ENCODE measurements around the gene RTEL1. TPM values are rescaled to one million over a fixed set of nuclear protein-coding genes. Genes with fewer than 3 reads are reported as not detected.
"Not testable (repeated sequence)": the region's sequence is repeated elsewhere in the genome, so short reads cannot be mapped to it uniquely, and the experiment has no call there.

The RTEL1 gene
- total RNA-seq, 1 experiment from 2014 or later: 17.8 TPM

DNA sequence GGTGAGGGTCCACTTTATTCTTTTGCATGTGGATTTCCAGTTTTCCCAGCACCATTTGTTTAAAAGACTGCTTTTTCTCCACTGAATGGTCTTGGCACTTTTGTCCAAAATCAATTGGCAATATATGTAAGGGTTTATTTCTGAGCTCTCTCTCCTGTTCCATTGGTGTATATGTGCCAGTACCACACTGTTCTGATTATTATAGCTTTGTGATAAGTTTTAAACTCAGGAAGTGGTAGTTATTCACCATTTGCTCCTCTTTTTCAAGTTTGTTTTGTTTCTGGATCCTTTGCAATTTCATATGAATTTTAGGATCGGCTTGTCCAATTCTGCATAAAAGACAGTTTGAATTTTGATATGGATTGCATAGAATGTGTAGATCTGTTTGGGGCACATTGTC lies 54.1 kb downstream of the RTEL1 start:
- no peak for DNase-seq (ENCODE audit: low spot score)

DNA sequence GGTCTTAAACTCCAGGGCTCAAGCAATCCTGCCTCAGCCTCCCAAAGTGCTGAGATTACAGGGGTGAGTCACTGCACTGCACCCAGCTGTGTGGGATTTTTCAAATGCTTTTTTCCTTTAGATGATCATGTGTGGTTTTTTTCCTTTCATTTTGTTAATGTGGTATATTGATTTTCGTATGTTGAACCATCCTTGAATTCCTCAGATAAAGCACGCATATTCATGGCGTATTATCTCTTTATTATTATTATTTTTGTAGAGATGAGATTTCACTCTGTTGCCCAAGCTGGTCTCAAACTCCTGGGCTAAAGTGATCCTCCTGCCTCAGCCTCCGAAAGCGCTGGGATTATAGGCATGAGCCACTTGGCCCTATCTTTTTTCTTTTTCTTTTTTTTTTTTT lies 56.7 kb downstream of the RTEL1 start:
- DNase-seq (ENCODE audit: low spot score): no peak

DNA sequence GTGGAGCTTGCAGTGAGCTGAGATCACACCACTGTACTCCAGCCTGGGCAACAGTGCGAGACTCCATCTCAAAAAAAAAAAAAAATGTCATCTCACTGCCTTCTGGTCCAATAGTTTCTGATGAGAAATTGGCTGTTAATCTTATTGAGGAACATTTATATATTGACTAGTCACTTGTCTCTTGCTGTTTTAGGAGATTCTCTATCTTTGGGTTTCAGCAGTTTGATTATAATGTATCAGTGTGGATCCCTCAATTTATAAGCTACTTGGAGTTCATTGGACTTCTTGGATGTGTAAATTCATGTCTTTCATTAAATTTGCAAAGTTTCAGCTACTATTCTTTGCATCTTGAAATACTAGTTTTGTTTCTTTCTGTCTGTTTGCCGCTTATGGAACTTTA lies 60.9 kb downstream of the RTEL1 start:
- DNase-seq (ENCODE audit: low spot score): no peak

DNA sequence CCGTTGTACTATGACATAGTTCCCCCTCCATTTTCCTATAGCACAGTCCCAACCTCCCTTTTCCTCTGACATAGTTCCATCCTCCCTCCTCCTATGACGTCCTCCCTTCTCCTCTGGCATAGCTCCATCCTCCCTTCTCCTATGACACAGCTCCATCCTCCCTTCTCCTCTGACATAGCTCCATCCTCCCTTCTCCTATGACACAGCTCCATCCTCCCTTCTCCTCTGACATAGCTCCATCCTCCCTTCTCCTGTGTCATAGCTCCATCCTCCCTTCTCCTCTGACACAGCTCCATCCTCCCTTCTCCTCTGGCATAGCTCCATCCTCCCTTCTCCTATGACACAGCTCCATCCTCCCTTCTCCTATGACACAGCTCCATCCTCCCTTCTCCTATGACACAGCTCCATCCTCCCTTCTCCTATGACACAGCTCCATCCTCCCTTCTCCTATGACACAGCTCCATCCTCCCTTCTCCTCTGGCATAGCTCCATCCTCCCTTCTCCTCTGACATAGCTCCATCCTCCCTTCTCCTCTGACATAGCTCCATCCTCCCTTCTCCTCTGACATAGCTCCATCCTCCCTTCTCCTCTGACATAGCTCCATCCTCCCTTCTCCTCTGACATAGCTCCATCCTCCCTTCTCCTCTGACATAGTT lies 65.0 kb downstream of the RTEL1 start:
- DNase-seq (ENCODE audit: low spot score): not testable (repeated sequence)

DNA sequence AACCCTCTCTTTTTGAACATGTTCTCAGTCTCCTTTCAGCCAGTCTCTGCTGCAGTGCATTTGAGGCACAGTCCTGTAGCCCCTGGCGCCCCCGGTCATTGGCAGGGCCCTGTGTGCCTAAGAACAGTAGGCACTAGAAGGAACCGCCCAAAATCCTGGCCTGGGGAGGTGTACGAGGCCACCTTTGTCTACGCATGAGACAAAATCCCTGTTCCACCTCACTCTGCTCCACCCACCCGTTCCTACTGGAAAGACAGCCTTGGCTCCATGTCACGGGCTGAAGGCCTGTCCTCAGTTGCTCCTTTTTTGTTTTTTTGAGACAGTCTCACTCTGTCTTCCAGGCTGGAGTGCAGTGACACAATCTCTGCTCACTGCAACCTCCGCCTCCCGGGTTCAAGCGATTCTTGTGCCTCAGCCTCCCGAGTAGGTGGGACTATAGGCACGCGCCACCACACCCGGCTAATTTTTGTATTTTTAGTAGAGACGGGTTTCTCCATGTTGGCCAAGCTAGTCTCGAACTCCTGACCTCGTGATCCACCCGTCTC lies 72.1 kb downstream of the RTEL1 start:
- not testable (repeated sequence) for DNase-seq (ENCODE audit: low spot score)

DNA sequence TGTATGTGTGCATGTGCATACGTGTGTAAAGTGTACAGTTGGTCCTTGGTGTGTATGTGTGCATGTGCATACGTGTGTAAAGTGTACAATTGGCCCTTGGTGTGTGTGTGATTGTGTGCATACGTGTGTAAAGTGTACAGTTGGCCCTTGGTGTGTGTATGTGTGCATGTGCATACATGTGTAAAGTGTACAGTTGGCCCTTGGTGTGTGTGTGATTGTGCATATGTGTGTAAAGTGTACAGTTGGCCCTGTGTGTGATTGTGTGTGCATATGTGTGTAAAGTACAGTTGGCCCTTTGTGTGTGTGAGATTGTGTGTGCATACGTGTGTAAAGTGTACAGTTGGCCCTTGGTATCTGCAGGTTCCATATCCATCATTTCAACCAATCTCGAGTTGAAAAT lies 73.3 kb downstream of the RTEL1 start:
- DNase-seq (ENCODE audit: low spot score): no peak

DNA sequence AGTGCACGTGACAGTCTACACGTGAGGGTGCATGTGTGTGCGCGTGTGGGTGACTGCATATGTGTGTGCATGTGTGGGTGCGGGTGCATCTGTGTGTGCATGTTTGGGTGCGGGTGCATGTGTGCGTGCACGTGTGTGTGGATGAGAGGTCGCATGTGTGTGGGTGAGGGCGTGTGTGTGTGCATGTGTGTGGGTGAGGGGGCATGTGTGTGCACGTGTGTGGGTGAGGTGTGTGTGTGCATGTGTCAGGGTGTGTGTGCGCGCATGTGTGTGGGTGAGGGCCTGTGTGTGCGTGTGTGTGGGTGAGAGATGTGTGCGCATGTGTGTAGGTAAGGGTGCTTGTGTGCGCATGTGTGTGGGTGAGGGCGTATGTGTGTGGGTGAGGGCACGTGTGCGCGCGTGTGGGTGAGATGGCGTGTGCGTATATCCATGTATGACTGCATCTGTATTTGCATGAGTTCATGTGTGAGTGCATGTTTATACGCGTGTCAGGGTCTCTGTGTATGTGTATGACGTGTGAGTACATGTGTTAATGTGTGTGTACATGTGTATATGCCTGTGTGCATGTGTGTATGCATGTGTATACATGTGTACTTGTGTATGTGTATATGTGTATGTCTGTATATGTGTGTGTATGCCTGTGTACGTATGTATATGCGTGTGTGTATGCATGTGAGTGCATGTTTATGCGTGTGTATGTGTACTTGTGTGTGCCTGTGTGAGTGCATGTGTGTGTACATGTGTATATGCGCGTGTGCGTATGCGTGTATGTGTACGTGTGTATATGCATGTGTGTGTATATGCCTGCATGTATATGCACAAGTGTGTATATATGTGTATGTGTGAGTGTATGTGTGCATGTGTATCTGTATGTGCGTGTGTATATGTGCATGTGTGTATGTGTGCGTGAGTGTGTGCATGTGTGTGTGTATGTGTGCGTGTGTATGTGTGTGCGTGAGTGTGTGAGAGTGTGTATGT lies 74.3 kb downstream of the RTEL1 start:
- DNase-seq (ENCODE audit: low spot score): no peak

DNA sequence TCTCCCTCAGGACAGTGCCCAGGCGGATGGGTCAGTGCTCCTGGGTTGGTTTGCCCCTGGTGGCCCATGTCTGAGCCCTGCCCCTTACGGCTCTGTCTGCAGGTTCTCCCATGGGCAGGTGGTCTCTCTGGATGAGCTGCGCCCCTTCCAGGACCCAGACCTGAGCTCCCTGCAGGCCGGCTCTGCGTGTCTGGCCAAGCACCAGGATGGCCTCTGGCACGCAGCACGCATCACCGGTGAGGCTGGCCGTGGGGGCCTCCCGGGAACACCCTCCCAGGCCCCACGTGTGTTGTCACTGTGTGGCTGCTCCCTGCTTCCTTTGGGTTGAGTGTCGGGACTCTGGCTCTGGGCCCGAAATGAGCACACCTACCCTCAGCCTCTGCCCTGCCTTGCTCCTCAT lies 75.0 kb downstream of the RTEL1 start:
- no peak for DNase-seq (ENCODE audit: low spot score)

DNA sequence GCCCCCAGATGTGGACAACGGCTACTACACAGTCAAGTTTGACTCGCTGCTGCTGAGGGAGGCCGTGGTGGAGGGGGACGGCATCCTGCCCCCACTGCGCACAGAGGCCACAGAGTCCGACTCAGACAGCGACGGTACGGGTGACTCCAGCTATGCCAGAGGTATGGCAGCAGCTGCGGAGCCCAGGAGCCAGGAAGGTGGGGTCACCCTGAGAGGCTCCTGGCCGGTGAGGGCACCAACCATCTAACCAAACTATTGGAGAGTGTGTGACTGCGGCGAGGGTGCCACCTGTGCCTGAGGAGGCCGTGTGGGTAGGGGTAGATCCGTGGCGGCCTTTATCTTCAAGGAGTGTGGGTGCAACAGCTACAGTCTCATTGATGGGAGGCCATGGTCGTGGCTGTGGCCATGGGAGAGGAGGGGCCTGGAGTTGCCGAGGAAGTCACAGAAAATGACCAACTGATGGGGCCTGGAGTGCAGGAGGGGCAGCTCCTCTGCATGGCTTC lies 75.5 kb downstream of the RTEL1 start:
- no peak for DNase-seq (ENCODE audit: low spot score)

DNA sequence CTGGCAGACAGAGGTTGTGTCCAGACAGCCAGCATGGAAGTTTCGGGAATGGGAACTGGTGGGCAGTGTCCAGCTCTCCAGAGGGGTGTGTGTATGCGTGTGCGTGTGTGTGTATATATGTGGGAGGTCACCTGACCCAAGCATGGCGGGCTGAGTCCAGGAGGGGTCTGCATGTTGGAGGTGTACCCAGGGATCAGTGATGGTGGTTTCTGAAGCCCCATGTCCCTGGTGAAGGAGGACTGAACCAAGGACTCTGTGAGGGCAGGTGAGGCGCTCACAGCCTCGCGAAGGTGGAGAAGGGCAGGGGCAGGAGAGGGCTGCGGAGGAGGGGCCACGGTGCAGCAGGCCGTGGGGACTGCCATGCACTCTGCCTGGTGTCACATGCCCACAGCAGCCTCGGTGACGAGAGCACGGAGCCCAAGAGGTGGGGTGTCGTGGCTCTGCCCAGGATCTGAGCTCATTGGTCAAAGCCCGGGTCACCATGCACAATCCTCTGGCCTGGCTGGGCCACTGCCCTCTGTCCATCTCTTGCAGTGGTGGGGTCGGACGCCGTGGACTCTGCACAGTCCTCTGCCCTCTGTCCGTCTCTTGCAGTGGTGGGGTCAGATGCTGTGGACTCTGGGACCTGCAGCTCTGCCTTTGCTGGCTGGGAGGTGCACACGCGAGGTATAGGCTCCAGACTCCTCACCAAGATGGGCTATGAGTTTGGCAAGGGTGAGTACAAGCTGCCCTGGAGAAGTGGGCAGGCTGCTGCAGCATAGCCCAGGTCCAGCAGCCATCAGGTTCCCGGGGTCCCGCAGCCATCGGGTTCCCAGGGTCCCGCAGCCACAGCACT lies 76.2 kb downstream of the RTEL1 start:
- DNase-seq (ENCODE audit: low spot score): no peak

DNA sequence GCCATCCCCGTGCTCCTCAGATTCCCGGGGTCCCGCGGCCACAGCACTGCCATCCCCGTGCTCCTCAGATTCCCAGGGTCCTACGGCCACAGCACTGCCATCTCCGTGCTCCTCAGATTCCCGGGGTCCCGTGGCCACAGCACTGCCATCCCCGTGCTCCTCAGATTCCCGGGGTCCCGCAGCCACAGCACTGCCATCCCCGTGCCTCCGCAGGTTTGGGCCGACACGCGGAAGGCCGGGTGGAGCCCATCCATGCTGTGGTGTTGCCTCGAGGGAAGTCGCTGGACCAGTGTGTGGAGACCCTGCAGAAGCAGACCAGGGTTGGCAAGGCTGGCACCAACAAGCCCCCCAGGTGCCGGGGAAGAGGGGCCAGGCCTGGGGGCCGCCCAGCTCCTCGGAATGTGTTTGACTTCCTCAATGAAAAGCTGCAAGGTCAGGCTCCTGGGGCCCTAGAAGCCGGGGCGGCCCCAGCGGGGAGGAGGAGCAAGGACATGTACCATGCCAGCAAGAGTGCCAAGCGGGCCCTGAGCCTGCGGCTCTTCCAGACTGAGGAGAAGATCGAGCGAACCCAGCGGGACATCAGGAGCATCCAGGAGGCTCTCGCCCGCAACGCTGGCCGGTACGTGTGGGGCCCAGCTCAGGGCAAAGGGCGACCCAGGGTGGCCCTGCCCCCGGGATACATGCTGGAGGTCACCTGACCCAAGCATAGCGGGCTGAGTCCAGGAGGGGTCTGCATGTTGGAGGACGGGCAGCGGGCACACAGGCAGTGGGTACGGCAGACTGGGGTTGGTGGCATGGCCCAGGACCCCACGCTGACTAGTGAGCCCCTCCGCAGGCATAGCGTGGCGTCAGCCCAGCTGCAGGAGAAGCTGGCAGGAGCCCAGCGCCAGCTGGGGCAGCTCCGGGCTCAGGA lies 77.1 kb downstream of the RTEL1 start:
- DNase-seq (ENCODE audit: low spot score): no peak

DNA sequence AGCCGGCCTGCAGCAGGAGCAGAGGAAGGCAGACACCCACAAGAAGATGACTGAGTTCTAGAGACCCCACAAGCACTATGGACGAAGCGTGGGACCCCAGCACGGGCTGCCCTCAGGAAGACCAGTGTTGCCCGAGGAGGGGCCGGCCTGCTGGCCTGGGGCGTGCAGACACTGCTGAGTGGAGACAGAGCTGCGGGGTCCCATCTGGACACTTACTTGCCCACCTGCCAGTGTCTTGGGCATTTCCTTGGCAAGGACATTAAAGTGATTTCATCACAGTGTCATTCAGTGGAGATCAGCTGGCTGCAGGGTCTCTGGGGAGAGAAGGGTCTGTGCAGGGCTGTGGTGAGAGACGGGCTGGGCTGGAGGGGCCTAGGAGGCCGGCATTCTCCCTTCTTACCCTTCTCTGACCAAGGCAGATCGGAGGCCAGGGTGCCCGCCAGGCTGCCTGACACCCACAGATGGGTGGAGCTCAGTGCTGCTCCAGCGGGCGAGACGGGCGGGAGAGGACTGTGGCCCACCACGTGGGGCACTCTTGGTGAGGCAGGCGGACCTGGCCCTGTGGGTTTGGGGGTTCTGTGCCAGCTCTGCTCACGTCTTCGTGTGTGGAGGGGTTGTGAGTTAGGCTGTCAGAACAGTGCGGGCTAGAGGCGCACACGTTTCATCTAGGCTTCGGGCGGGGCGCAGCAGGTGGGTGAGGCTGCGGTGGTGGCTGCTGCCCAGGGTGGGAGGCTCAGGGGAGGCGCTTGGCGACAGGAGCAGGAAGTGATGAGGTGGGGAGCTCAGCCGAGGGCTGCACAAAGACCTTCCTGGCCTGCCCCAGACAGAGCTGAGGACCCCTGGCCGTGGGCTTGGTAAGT lies 78.0 kb downstream of the RTEL1 start, which contains the start of gene LIME1:
TSS of gene LIME1 (plus strand) at position 806 of the 860 bp plus-strand sequence. CDS start 886 bp downstream, outside the sequence.
- peak; percentile 59 for DNase-seq (ENCODE audit: low spot score)

DNA sequence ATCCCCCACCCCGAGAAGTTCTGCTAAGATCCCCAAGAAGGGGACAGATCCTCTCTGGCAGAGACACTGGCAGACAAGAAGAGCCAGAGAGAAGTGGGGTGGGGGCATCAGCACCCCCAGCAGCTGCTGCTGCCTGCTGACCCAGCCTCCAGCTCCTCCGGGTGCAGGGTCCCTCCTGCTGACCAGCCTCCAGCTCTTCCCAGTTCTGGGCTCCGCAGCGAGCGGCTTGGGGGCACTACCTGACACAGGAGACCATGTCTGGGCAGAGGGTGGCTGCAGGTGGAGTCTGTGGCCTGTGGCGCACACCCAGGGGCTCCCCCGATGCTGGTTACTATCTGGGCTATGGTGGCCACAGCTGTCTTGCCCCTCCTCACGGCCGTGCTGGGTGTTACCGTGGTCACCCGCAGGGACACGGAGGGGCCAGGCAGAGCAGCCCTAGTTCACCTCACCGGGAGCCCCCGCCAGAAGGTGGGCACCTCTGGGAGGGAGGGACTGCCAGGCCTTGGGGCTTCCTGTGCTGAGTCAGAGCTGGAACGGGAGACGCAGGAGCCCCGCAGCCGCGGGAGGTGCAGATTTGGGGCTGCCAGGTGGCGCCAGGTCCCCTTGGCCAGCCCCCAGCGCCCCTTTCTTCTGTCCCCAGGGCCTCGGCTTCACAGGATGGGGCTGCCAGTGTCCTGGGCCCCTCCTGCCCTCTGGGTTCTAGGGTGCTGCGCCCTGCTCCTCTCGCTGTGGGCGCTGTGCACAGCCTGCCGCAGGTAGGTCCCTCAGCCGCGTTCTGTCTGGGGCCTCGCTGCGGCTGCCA lies 79.0 kb downstream of the RTEL1 start:
- no peak for DNase-seq (ENCODE audit: low spot score)

DNA sequence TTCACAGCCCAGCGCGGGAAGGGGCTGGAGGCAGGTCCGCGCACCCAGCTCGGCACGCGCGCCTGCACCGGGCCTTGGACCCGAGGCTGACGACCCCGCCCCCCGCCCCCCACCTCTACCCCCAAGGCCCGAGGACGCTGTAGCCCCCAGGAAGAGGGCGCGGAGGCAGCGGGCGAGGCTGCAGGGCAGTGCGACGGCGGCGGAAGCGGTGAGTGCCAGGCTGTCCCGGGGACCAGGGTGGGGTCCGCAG lies 79.5 kb downstream of the RTEL1 start:
- no peak for DNase-seq (ENCODE audit: low spot score)

DNA sequence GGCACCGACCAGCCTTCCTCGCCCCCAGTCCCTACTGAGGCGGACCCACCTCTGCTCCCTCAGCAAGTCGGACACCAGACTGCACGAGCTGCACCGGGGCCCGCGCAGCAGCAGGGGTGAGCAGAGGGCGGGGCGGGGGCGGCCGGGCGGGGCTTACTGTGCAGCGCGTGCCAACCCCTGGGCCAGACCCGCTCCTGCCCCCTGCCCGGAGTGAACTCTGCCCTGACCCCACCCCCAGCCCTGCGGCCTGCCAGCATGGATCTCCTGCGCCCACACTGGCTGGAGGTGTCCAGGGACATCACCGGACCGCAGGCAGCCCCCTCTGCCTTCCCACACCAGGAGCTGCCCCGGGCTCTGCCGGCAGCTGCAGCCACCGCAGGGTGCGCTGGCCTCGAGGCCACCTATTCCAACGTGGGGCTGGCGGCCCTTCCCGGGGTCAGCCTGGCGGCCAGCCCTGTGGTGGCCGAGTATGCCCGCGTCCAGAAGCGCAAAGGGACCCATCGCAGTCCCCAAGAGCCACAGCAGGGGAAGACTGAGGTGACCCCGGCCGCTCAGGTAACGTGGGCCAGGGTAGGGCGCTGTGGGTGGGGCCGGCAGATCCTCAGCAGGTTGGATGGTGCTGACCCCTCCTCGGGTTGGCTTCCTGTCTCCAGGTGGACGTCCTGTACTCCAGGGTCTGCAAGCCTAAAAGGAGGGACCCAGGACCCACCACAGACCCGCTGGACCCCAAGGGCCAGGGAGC lies 80.0 kb downstream of the RTEL1 start:
- no peak for DNase-seq (ENCODE audit: low spot score)

DNA sequence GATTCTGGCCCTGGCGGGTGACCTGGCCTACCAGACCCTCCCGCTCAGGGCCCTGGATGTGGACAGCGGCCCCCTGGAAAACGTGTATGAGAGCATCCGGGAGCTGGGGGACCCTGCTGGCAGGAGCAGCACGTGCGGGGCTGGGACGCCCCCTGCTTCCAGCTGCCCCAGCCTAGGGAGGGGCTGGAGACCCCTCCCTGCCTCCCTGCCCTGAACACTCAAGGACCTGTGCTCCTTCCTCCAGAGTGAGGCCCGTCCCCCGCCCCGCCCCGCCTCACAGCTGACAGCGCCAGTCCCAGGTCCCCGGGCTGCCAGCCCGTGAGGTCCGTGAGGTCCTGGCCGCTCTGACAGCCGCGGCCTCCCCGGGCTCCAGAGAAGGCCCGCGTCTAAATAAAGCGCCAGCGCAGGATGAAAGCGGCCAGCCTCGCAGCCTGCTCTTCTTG lies 80.6 kb downstream of the RTEL1 start:
- DNase-seq (ENCODE audit: low spot score): no peak

DNA sequence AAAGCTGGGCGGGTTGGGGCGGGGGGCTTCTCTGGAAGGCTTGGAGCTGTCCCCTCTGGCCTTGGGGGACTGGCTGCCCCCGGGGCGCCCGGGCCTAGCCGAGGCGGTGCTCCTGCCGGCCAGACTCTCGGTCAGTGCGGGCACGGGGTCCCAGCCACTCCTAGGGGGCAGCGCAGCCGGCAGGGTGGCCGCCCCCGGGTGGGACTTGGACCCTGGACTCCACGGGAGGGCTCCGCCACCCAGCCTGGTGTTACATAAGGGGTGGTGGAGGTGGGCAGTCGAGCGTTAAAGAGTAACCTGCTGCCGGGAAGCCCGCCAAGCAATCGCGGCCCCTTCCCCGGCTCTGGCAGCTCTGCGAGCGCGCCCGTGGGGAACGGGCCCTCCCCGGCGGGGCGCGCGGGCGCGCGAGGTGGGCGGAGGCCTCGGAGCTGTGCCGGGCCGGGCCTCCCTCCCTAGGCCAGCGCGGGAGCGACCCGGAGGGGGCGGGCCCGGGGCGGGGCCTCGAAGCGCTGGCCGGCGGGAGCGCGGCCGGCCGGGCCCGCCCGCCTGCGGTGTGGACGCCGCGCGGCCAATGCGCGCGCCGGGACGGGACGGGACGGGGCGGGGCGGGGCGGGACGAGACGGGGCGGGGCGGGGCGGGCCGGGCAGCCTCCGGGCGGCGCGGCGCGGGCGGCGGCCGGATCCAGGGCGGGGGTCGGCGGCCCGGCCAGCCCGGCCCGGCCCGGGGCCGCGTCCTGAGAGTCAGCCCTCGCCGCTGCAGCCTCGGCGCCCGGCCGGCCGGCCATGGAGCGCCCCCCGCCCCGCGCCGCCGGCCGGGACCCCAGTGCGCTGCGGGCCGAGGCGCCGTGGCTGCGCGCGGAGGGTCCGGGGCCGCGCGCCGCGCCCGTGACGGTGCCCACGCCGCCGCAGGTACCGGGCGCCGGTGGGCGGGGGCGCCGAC lies 81.3 kb downstream of the RTEL1 start, which contains the start of gene SLC2A4RG:
TSS of gene SLC2A4RG (plus strand) at position 647 of the 940 bp plus-strand sequence. CDS start at position 784, 137 bp downstream.
- DNase-seq (ENCODE audit: low spot score): peak; percentile 28
